ENCODE measurements around the gene ZNF280B.
"Not testable (repeated sequence)": the region's sequence is repeated elsewhere in the genome, so short reads cannot be mapped to it uniquely, and the experiment has no call there.

The ZNF280B gene

DNA sequence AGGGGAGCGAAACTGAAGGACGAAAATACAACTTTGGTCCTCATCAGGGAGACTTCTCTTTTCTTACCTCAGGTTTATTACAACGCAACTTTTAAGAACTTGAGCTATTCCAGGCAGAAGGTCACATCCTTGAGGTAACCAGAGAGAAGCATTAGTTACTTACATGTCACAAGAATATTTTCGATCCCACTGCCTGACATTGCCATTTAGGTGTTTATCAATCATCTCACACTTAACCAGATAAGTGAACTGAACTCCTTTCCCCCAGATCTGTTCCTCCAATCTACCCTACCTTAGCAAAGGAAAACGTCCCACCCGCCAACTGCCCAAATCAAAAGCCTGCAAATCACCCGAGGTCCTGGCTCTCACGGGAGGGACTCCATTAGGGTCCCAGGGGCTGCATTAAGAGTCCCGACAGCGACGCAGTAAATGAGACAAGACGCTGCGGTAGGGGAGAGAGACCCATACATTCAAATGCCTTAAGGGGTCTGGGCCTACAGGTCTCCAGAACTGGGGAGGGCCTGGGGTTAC, 734 bp downstream of the ZNF280B start:
- DNase-seq (ENCODE audit: low read depth in 4 of 4, low spot score in 1 of 4), result no peak

DNA sequence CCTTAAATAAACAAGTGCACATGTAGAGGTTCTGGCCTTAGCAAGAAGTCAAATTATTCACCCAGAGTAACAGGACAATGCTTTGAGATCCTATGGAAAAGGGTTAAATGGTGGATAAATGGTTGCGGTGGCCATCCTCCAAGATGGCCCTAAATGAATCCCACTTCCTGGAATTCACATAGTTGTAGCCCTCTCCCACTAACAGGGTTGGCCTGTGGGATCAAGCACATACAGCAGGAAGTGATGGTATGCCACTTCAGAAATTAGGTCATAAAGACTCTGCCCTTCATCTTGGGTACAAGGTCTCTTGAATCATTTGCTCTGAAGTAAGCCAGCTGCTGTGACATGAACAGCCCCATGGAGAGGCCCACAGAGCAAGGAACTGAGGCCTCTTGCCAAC, 1.8 kb downstream of the ZNF280B start:
- no peak for DNase-seq (ENCODE audit: low read depth in 4 of 4, low spot score in 1 of 4)

DNA sequence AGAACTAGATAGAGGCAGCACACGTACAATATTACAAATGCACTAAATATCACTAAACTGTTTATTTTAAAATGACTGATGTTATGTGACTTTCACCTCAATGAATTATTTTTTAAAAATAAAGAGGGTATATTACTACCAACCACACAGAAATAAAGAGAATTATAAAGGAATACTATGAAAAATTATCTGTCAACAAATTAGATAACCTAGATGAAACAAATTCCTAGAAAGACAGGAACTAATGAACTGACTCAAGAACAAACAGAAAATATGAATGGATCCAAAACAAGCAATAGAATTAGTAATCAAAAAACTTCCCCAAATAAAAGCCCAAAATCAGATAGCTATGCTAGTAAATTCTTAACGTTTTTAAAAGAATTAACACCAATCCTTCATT, 10.3 kb downstream of the ZNF280B start:
- no peak for DNase-seq (ENCODE audit: low read depth in 4 of 4, low spot score in 1 of 4)

DNA sequence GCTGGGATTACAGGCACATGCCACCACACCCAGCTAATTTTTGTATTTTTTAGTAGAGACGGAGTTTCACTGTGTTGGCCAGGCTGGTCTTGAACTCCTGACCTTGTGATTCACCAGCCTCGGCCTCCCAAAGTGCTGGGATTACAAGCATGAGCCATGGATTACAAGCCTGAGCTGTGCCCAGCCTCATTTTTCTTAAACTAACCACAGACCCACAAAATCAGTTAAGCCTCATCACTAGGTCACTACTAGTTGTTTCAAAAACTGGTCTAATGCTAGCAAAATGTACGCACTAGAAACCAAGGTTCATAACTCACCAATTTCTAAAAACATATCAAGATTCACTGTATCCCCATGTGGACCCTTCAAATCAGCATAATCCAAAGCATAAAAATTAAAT, 17.0 kb downstream of the ZNF280B start:
- not testable (repeated sequence) for DNase-seq (ENCODE audit: low read depth in 4 of 4, low spot score in 1 of 4)

DNA sequence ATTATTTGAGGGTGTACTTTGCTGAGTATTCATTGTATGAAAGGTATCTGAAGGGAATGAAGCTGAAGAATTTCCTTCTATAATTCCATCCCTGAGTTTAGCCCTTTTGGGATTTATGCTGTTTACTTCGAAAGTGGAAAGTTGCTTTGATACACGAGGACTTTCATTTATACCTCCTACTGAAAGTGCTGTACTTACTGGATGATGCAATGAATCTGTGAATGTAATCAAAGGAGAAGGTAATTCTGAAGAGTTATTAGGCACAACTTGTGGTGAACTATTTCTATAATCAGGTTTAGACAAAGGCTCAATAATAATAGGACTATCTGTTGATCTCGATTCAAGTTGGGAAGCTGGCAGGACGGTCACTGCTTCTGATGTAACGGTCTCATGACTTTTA, 19.8 kb downstream of the ZNF280B start:
- no peak for DNase-seq (ENCODE audit: low read depth in 4 of 4, low spot score in 1 of 4)

DNA sequence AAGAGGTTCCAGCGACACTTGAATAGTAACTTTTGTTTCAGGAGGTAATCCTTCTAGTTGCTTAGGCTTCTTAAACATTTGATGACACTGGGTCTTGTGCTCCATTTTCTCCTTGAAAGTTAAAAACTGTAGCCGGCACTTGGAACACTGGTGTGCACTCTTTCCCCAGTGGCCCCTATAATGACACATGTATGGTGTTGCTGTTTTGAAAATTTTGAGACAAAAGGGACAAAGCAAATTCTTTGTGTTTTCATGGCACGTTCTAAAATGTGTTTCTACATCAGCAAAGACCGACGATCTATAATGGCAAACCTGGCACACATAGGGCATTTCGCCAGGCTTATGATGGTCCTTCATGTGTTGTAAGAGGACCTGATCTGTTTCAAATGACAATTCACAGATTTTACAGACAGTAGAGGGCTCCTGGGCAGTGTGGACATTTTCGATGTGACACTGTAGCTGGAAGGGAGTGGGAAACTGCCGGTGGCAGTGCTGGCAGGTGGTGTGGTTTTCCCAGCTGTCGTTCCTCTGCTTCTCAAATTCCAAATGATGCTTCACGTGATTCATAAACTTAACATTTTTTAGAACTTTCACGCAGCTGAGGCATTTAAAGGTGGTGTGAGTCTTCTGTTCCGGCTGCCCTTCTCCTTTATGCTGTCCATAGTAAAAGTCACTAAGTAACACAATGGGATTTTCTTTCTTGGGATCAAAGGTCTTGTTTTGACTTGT, 20.5 kb downstream of the ZNF280B start:
- DNase-seq (ENCODE audit: low read depth in 4 of 4, low spot score in 1 of 4), result no peak

DNA sequence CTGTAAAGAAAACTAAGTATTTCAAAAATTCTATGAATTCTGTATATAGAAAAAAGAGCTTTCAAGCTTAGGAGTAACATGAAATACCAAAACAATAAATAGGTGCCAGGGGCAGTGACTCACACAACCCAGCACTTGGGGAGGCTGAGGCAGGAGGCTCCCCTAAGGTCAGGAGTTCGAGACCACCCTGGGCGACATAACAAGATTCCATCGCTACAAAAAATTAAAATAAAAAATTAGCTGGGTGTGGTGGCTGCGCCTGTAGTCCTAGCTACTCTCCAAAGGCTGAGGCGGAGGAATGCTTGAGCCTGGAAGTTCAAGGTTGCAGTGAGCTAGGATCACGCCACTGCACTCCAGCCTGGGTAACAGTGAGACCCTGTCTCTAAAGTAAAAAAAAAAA, 21.5 kb downstream of the ZNF280B start:
- DNase-seq (ENCODE audit: low read depth in 4 of 4, low spot score in 1 of 4), result no peak

DNA sequence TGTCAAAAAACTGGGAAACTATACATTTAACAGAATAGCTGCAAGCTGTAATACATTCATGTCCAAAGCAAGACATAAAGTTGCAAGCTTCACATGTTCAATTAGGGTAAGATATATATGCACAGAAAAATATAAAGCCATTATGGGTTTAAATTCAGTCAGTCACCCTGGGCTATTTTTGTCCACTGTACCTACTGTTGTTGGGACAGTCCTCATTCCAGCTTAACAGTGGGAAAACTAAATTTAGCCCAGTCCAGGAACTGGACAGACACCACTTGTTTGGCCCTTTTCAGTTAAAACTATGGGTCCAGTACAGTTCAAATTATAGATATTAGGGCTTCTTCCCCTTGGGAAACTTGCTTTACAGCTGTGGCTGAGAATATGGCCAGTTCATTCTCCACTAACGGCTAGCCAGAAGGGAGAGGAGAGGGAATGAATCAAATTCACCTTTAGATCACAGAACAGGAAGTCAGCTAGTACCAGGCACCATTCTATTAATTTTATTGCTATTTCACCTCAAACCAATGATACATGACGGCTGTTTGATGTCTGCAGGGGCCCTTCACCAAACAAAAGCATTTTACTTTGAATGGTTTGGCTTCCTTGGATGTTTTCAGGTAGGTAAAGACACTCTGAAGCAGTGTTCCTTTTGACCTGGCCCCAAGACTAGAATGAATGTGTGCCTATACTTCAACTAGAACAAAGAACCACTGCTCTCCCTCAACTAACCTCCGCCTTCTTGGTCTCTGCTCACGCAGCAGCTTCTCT, 22.2 kb downstream of the ZNF280B start:
- no peak for DNase-seq (ENCODE audit: low read depth in 4 of 4, low spot score in 1 of 4)

DNA sequence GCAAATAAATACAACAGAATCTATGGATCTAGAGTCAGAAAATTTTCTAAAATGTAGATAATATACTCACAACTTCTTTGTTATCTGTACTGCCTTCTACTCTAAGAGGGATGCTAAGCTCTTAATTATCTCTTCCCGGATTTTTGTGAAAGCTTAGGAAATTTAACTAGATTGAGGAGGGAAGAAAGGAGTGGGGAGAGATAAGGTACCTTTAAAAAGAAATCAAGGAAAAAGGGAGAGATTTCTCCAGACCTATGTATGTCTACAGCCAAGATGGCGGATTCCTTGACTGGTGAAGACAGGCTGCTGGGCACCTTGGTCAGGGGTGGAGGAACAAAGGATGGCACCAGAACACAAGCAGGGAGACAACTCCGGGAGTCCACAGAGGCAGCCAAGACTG, 23.0 kb downstream of the ZNF280B start:
- DNase-seq (ENCODE audit: low read depth in 4 of 4, low spot score in 1 of 4), result no peak

DNA sequence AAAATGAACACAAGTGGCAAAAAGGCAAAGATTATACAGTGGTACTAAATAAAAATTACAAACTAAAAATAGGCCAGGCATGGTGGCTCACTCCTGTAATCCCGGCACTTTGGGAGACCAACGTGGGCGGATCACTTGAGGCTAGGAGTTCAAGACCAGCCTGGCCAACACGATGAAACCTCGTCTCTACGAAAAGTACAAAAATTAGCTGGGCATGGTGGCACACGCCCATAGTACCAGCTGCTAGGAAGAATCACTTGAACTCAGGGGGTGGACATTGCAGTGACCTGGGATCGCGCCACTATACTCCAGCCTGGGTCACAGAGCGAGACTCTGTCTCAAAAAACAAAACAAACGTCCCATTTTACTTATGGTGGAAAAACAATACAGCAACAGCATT, 24.5 kb downstream of the ZNF280B start:
- no peak for DNase-seq (ENCODE audit: low read depth in 4 of 4, low spot score in 1 of 4)

DNA sequence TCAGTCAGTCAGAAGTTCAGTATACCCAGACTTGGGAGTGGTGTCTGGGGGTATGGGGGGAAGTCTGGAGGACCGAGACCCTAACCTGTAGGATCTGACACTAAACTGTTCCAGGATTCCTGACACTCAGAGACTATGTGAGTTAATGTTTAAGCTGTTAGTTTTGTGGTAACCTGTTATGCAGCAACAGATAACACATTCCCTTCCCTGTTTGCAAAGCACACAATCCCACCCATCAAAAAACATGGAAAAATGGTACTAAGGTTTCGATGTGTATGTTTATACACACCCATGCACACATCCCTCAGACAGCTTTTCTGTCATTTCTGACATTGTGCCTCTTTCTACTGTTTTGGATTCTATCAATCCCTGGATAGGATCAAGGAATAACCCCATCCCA, 27.6 kb downstream of the ZNF280B start:
- no peak for DNase-seq (ENCODE audit: low read depth in 4 of 4, low spot score in 1 of 4)

DNA sequence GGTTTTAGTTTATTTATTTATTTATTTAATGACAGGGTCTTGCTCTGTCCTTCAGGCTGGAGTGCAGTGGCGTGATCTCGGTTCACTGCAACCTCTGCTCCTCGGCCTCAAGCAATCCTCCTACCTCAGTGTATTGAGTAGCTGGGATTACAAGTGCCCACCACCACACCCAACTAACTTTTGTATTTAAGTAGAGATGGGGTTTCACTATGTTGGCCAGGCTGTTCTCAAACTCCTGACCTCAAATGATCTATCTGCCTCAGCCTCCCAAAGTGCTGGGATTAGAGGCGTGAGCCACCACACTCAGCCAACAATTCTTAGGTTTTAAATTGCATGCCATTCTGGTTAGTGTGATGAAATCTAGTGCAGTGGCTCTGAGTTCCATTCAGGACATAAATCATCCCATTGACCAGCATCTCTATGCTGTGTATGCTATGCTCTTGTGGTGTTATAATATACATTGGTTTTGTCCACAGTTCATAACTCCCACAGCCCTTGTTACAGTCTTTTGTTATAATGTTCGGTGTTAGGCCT, 28.5 kb downstream of the ZNF280B start:
- no peak for DNase-seq (ENCODE audit: low read depth in 4 of 4, low spot score in 1 of 4)

DNA sequence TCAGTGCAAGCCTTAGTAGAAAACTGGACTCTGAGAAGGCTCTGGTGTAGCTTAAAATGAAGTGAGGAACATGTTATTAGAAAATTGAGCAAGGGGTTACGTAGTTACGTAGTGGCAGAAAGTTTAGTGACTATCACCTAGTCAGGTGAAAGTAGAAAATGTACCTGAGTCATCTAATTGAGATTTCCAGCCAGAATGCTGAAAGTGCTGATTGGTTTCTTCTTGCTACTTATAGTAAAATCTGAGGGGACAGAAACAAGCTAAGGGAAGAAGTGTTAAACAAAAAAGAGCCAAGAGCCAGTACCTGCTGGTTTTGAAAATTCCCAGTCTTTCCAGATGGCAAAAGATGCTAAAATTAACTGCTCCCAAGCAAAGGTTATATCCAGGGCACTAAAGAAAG, 29.4 kb downstream of the ZNF280B start:
- DNase-seq (ENCODE audit: low read depth in 4 of 4, low spot score in 1 of 4), result no peak

DNA sequence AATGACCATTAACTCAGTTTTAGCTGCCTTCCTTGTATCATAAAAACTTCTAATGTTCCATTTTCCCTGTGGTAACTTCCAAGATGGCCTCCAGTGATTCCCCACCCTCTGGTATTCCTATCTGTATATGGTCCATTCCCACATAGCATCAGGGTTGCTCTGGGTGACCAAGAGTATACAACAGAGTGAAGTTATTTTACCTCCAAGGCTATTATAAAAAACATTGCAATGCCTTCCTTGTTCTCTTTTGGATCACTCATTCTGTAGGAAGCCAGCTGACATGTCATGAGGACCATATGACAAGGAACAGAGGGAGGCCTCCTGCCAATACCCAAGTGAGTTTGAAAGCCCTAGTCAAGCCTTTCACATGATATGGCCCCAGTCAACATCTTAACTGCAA, 30.1 kb downstream of the ZNF280B start:
- no peak for DNase-seq (ENCODE audit: low read depth in 4 of 4, low spot score in 1 of 4)

DNA sequence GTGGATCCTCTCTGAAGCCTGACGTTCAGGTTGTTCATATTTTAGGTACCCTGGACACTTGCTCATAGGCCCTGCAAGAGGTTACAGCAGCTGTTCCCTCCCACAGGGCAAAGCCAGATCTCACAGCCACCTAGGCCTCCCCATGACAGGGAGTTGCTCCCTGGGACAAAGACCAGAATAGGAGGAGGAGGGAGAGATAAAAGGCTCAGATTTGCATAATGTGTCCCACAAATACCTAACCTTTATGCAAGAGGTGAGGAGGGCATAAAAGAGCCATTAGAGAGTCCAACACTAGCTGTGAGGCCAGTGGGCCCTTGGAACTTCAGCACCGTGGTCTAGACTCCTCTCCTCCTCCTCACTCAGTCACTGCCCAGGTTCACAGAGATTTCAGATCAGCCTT, 33.8 kb downstream of the ZNF280B start:
- no peak for DNase-seq (ENCODE audit: low read depth in 4 of 4, low spot score in 1 of 4)

DNA sequence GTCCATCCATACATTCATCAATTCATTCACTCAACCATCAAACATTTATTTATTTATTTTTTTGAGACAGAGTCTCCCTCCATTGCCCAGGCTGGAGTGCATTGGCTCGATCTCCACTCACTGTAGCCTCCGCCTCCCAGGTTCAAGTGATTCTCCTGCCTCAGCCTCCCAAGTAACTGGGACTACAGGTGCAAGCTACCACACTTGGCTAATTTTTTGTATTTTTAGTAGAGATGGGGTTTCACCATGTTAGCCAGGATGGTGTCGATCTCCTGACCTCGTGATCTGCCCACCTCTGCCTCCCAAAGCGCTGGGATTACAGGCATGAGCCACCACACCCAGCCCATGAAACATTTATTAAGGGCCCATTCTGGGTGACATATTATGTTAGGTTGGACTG, 37.4 kb downstream of the ZNF280B start:
- DNase-seq (ENCODE audit: low read depth in 4 of 4, low spot score in 1 of 4), result not testable (repeated sequence)

DNA sequence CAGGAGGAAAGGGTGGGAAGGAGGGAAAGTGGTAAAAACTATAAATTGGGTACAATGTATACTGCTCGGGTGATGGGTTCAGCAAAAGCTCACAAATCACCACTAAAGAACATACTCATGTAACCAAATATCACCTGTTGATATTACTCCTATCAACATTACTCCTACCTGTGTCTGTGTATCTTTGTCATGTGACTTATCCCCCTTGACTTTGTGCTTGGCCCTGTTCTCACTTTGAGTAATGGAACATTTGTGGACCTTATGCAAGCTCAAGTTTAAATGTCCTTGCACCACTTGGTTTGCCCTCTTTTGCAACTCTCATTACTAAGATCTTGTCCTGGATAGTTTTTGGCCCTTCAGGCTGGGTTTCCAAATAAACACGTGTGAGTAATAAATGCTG, 39.0 kb downstream of the ZNF280B start:
- no peak for DNase-seq (ENCODE audit: low read depth in 4 of 4, low spot score in 1 of 4)

DNA sequence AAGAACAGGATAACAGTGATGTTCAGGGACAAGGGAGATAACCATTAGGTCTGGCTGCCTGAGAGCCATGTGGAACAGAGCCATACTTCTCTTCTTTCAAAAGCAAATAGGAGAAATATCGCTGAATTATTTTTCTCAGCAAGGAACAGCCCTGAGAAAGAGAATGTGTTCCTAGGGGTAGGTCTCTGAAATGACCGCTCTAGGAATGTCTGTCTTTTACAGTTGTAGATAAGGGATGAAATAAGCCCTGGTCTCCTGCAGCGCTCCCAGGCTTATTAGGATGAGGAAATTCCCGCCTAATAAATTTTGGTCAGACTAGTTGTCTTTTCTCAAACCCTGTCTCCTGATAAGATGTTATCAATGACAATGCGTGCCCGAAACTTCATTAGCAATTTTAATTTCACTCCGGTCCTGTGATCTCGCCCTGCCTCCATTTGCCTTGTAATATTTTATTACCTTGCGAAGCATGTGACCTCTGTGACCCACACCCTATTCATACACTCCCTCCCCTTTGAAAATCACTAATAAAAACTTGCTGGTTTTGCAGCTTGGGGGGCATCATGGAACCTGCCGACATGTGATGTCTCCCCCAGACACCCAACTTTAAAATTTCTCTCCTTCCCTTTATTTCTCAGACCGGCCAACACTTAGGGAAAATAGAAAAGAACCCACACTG, 39.6 kb downstream of the ZNF280B start:
- DNase-seq (ENCODE audit: low read depth in 4 of 4, low spot score in 1 of 4), result not testable (repeated sequence)

DNA sequence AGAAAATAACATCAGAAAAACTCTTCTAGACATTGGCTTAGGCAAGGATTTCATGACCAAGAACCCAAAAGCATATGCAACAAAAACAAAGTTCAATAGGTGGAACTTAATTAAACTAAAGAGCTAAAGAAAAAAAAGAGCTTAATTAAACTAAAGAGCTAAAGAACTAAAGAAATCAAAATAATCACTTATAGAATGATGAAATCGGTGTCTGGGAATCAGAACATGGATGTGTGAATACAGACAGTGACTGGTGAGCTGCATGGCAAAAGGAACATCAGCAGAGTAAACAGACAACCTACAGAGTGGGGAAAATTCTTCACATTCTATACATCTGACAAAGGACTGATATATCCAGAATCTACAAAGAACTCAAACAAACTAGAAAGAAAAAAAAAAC, 41.4 kb downstream of the ZNF280B start:
- DNase-seq (ENCODE audit: low read depth in 4 of 4, low spot score in 1 of 4), result no peak

DNA sequence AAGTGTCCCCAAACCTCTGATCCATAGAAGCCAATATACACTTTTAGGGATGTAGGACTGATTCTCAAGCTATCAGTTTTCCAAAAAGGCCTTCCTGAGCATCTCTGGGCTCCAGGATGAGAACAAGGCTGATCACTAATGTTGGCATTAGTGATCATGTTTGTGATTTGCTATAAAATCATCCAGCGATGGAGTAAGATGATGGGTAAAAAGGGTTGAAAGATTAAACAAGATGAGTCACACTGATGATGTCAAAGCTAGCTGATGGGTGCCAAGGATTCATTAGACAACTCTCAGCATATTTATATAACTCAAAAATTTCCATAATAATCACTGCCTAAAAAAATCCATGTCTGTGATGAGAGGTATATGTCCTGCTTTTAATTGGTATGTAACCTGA, 42.8 kb downstream of the ZNF280B start:
- DNase-seq (ENCODE audit: low read depth in 4 of 4, low spot score in 1 of 4), result no peak

DNA sequence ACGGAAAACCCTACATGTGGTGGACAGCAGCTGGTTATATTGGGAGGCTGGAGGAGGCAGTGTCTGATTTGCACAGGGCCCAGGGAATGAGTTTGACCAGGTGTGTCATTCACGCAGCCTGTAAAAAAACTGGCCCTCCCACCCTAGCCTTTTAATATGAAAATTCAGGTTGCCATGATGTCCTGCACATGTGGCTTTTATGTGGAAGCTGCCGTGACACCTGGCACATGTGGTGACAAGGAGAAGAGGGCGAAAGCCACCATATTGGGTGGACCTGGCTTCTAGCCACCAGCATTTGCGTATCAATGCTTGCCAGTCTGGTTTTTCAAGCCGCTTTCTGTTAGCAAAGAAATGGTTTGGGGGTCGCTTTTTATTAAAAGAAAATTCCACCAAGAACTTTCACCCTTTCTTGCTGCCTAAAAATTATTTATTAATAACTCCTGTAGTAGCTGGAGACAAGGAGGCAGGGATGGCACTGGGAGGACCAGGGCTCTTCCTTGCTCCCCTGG, 43.4 kb downstream of the ZNF280B start:
- no peak for DNase-seq (ENCODE audit: low read depth in 4 of 4, low spot score in 1 of 4)

Data from stimulated activated CD4-positive, alpha-beta T cell treated with anti-CD3 and anti-CD28 coated beads, Interleukin-1b, Interleukin-23, amount 100 ng/mL, for 24 hours (primary cell).